Activated CD8-positive, alpha-beta memory T cell treated with anti-CD3 and anti-CD28 coated beads, Interleukin-2, amount 50 U/mL, for 1 hour (primary cell): ENCODE data around the gene COPG1.

Source experiments
- DNase-seq: peaks from one replicate; pipeline ENCODE4 v3.0.0-alpha.2; 2020; ENCODE audit errors: extremely low read depth

The COPG1 gene

DNA sequence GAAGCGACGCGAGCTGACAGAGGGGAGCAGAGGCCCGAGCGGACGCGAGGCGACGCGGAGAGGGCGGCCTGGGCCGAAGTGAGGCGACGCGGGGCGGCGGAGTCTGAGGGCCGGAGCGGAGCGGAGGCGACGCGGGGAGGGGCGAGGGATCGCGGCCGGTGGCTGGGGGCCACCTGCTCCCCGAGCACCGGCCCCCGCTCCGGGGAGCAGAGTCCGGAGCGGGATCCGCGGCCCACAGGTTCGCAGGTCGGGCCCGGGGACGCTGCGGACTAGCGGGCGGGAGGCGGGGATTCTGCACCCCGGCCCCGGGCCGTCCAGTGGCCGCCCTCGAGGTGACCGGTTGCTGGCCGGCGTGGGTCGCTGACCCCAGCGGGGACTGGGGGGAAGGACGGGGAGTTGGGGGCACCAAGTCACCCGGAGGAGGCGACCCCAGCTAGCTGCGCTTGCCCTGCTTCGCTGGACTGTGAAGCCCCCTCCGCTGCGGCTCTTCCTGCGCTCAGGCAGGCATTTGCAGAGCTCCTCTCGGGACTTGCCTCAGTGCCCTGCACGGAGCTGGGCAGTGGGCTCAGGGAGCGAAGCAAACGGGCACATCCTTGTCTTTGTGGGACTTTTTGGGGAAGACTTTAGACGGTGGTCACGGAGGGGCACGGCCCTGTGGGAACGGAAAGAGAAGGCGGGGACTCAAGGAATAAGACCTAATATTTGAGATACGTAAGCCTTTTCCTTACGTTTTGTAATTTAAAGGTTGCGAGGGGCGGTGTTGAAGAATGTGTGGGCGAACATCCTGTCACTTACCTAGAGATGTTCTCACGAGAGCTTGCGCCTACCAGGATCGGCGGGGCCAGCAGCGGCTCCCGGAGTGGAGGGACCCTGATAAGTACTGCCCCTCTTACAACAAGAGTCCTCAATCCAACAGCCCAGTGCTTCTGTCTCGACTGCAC, 29.8 kb downstream of the COPG1 start:
- DNase-seq = no peak

- DNase-seq = no peak
Measured at GRCh38 chr3:129280183-129280582, 30.8 kb downstream of the COPG1 start.

GRCh38 chr3:129281726-129282125, 32.3 kb downstream of the COPG1 start:
- no peak for DNase-seq

GRCh38 chr3:129282727-129283327, 33.4 kb downstream of the COPG1 start:
- no peak for DNase-seq

DNA sequence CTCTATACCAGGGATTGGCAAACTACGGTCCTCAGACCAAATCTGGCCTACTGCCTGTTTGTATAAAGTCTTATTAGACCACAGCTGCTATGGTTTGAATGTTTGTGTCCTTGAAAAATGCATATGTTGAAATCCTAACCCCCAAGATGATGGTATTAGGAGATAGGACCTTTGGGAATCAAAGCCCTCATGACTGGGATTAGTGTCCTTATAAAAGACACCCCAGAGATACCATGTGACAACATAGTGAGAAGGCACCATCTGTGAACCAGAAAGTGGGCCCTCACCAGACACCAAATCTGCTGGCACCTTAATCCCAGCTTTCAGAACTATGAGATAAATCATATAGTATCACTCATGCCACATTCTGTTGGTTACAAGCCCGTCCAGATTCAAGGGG, 36.7 kb downstream of the COPG1 start:
- DNase-seq = no peak

DNA sequence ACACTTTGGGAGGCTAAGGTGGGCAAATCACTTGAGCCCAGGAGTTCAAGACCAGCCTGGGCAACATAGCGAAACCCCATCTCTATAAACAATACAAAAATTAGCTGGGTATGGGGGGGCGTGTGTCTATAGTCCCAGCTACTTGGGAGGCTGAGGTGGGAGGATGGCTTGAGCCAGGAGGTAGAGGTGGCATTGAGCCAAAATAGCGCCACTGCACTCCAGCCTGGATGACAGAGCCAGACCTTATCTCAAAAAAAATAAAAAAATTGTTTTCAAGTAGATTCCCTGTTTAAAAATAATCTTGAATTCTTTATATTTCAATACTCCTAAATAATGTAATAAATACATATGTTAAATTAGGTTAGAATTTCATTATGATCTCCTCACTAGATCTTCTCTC, 39.0 kb downstream of the COPG1 start:
- no peak for DNase-seq

DNA sequence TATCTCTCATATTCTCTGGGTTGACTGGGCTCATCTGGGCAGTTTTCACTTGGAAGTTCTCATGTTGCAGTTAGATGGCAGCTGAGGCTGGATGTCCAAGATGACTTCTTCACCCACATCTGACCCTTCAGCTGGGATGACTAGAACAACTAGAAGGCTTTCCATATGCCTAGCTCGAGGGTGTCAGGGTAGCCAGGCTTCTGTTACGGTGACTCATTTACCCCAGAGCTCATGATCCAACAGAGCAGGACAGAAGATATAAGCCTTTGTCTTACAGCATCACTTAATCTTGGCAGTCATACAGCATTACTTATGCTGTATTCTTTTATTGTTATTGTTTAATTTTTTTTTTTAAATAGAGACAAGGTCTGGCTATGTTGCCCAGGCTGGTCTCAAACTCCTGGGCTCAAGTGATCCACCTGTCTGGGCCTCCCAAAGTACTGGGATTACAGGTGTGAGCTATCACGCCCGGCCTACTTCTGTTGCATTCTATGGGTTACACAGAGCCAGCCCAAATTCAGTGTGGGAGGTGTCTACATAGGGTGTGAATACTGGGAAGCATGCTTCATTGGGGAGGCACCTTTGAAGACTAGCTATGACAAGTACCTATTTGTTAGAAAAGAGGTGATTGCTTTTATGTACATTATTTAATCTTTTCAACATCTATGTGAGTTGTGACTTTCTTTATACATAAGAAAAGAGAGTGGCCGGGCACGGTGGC, 40.0 kb downstream of the COPG1 start:
- no peak for DNase-seq

DNA sequence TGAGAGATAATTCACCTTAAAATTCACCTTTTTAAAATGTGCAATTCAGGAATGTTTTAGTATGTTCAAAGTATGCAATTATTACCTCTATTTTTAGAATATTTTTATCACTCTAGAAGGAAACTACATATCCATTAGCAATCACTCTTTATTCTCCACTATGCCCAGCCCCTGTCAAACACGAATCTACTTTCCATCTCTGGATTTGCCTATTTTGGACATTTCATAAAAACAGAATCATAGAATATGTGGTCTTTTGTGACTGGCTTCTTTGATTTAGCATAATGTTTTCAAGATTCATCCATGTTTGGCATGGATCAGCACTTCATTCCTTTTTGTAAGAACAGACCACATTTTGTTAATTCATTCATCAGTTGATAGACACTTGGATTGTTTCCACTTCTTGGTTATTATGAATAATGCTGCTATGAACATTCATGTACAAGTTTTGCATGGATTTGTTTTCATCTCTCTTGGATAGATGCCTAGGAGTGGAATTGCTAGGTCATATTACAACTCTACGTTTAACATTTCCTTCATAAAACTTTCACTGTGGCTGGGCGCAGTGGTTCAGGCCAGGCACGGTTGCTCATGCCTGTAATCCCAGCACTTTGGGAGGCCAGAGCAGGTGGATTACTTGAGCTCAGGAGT, 42.0 kb downstream of the COPG1 start:
- no peak for DNase-seq

- DNase-seq = no peak
Measured at GRCh38 chr3:129295286-129295685, 45.9 kb downstream of the COPG1 start.

- DNase-seq = no peak
Measured at GRCh38 chr3:129304146-129304961, 54.9 kb downstream of the COPG1 start.

GRCh38 chr3:129304962-129305222, 55.5 kb downstream of the COPG1 start:
- DNase-seq = no peak

DNA sequence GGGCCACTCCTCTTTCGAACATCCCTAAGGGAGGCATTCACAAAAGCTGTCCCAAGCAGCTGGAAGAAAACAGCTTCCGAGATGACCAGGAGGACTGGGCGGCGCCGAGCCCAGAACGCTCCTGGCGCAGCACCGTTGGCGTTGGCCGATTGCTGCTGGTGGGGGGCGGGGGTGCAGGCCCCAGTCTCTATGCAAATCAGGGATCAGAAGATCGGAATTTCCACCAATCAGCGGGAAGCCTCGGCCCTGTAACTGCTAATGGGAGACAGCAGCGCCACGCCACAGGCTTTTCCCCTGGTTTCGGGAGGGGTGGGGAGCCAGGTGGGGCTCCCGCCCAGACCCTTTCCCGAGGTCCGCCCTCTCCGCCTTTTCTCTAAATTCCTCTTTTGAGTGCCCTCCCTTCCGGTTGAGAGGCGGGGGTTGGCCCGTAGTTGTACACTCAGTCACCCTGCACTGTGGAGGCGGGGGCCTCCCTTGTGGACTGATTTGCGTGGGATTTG, 56.2 kb downstream of the COPG1 start:
- no peak for DNase-seq

DNA sequence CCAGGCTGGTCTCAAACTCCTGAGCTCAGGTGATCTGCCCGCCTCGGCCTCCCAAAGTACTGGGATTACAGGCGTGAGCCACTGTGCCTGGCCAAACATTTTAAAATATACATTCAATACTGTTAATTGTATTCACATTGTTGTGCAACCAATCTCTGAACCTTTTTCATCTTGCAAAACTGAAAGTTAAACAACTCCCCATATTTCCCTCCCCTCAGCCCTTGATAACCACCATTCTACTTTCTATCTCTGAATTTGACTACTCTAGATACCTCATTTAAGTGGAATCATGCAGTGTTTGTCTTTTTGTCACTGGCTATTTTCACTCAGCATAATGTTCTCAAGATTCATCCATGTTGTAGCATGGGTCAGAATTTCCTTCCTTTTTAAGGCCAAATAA, 59.2 kb downstream of the COPG1 start:
- DNase-seq = no peak

DNA sequence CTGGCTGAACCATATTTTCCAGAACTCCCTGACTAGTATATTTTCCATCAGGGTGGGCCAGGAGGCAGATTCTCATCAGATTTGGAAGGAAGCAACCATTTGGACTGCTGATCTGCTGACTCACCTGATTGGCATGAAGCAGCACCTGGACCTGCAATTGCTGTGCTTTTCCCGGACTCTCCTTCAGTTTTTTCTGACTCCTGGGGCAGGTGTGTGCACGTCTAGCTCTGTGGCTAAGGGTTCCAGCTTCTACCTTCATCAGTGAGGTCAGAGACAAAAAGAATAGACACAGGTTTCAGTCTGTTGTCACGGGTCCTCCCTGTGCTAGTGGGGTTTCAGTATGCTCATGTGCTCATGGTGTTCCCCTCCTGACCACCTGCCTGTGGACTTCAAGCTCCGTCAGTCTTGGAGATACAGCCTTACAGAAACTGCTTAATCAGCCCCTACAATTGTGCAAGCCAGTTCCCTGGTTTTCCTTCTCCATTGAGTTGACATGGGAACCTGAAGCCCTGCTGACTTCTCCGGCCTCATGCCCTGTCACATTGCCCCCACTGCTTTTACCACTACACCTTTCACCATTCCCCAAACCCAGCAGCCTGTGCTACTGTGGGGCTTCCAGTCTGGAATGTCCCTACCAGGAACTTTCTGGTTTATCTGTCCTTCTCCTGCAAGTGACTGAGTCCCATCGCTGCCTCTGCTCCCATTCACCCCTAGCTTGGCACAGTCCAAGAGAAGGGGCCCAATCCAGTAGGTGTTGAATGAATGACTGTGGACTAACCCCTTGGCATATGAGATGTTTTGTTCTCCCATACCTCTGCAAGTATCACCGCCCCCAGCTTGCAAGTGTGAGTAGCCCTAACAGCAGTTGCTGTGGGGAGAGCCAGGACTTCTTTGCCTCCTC, 61.0 kb downstream of the COPG1 start:
- no peak for DNase-seq

GRCh38 chr3:129311054-129311902, 61.9 kb downstream of the COPG1 start:
- no peak for DNase-seq

GRCh38 chr3:129312021-129312639, 62.7 kb downstream of the COPG1 start:
- no peak for DNase-seq

- no peak for DNase-seq
Measured at GRCh38 chr3:129312671-129313414, 63.4 kb downstream of the COPG1 start.

GRCh38 chr3:129313415-129313664, 63.9 kb downstream of the COPG1 start:
- no peak for DNase-seq
